GM13976 (cell line): ENCODE measurements around the gene MCL1.
"Not testable (repeated sequence)": the region's sequence is repeated elsewhere in the genome, so short reads cannot be mapped to it uniquely, and the experiment has no call there.

Experiments
- DNase-seq: peaks from one replicate; pipeline ENCODE4 v3.0.0; 2012; ENCODE audit warnings: low spot score
- CTCF ChIP-seq: IDR thresholded peaks from 2 replicates; pipeline ENCODE4 v1.5.1; 2012; ENCODE audit warnings: borderline replicate concordance, mild to moderate bottlenecking; ENCODE audit not compliant: insufficient read depth; ENCODE audit errors: extremely low read depth, missing control alignments, control extremely low read depth
- in situ Hi-C: fragments of 300-500 bp; cut with MboI; formaldehyde crosslinking; loops from one replicate; pipeline ENCODE4 v1.12.0; 2022; ENCODE audit warnings: low sequenced_read_pairs, mixed read lengths, inconsistent platforms; ENCODE audit not compliant: unreplicated experiment

Gene MCL1

DNA sequence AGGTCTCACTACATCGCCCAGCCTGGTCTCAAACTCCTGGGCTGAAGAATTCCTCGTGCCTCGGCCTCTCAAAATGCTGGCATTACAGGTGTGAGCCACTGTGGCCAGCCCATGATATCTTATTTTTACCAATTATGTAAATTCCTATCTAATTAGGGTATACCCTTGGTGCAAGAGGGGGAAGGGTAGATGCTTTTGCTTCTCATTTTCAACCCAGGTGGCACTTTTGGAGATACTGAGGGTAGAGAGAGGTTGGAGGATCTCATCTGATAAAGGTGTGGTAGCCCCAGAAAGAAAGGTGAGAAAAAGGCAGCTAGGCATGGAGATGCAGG is 32.6 kb upstream of the MCL1 start:
- in situ Hi-C loops, result loop anchor here (10.0 kb wide), 1 partner anchor 47 kb away; no protein-coding TSS in a partner anchor

GRCh38 chr1:150610576-150610975 is 31.2 kb upstream of the MCL1 start:
- in situ Hi-C loops, result loop anchor here (10.0 kb wide), 1 partner anchor 46 kb away; no protein-coding TSS in a partner anchor
- DNase-seq, result no peak
- no peak for TF ChIP-seq CTCF

More for the DNA sequence above, 32.6 kb upstream of the MCL1 start:
- no peak for DNase-seq
- TF ChIP-seq CTCF, result no peak

DNA sequence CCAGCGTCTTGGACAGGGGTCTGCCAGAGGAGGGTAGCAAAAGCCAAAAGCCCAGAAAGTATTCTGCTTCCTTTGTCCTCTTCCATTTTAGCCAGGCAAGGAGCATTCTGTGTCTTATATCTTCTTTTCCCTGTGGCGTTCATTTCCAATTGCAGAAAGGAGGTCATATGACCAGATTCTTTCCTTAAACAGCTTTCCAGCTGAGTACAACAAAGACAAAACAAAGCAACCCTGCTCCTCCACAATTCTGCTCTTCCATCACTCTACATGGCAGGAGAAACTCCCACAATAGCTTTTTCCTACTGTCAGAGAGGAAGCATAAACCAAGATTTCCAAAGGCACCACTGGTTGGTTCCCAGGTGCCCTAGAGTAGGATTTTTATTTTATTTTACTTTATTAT is 30.3 kb upstream of the MCL1 start:
- DNase-seq, result no peak
- in situ Hi-C loops, result loop anchor here (10.0 kb wide), 1 partner anchor 45 kb away; no protein-coding TSS in a partner anchor
- no peak for TF ChIP-seq CTCF

GRCh38 chr1:150606463-150607142 is 27.2 kb upstream of the MCL1 start:
- no peak for DNase-seq
- no peak for TF ChIP-seq CTCF
- in situ Hi-C loops, result no loop called here

GRCh38 chr1:150605451-150605731 is 26.0 kb upstream of the MCL1 start:
- DNase-seq, in situ Hi-C loops: not testable (repeated sequence)

DNA sequence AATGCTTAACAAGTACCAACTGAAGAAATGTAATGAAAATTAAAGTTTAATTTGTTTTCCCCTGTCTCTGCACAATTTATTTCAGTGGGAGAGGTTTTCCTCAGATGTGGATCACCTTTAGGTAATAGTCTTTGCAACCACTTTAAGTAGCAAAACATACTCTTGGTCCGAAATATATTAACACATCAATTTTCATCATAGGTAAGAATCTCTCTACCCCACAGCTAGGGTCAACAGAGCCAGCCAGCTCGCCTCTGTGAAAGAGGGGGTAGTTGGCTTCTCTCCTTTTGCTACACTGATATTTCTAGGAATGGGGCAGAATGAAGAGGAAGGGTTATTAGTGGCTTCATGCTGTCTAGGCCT is 24.8 kb upstream of the MCL1 start:
- in situ Hi-C loops, result no loop called here
- no peak for DNase-seq

DNA sequence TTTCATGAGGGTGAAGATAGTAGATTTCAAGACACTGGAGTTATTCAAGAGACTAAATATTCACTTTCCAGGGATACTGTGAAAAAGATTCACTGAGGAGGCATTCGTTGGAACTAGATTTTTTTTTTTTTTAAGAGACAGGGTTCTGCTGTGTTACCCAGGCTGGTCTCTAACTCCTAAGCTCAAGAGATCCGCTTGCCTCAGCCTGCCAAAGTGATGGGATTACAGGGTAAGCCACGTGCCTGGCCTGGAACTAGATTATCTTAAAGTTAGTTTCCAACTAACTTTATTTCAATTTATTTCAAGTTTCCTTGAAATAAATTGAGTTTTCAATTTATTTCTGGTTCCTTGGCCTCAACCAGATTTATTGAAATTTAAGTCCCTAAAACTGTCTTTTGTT is 24.3 kb upstream of the MCL1 start:
- no peak for TF ChIP-seq CTCF
- in situ Hi-C loops, result no loop called here
- DNase-seq, result no peak

More for the DNA sequence above, 24.8 kb upstream of the MCL1 start:
- no peak for TF ChIP-seq CTCF

- in situ Hi-C loops, result not testable (repeated sequence)
These were observed 23.0 kb upstream of the MCL1 start for GRCh38 chr1:150602372-150602771.

More at GRCh38 chr1:150602372-150602771, 23.0 kb upstream of the MCL1 start:
- not testable (repeated sequence) for DNase-seq
